Heart right ventricle (tissue), 16 donors: Measurements from ENCODE around the gene SGIP1. TPM values are rescaled to one million over a fixed set of nuclear protein-coding genes. Genes with fewer than 3 reads are reported as not detected.

Experiments used
- ATAC-seq, 8 donors: fragments of 200-7000 bp; cut with Tn5 transposase; one replicate each; pipeline ENCODE4 v1.9.1; 2020; ENCODE audit warnings: mild to moderate bottlenecking in 8 of 8, moderate library complexity in 8 of 8, moderate number of reproducible peaks in 1 of 8
- DNase-seq, 2 donors: peaks; one replicate each; pipeline ENCODE4 v3.0.0-alpha.2; 2020
- H3K27ac ChIP-seq, 10 donors: fragments of 200-600 bp; sonication (generic) in 2 of 10; one replicate each; pipeline versions ENCODE4 v1.5.0 to v1.8.0; 2020 to 2022; ENCODE audit warnings: mild to moderate bottlenecking in 3 of 10
- H3K27me3 ChIP-seq, 7 donors: fragments of 200-600 bp; one replicate each; pipeline ENCODE4 v1.8.0; 2021 to 2022; ENCODE audit warnings: mild to moderate bottlenecking in 2 of 7
- H3K36me3 ChIP-seq, 9 donors: fragments of 200-600 bp; sonication (generic) in 1 of 9; one replicate each; pipeline versions ENCODE4 v1.5.0 to v1.8.0; 2020 to 2022; ENCODE audit warnings: mild to moderate bottlenecking in 2 of 9
- H3K4me1 ChIP-seq, 9 donors: fragments of 200-600 bp; sonication (generic) in 1 of 9; one replicate each; pipeline versions ENCODE4 v1.5.0 to v1.8.0; 2020 to 2022; ENCODE audit warnings: mild to moderate bottlenecking in 4 of 9
- H3K4me3 ChIP-seq, 10 donors: fragments of 200-600 bp; sonication (generic) in 2 of 10; one replicate each; pipeline versions ENCODE4 v1.5.0 to v1.8.0; 2020 to 2022; ENCODE audit warnings: mild to moderate bottlenecking in 7 of 10, moderate library complexity in 2 of 10
- H3K9me3 ChIP-seq, 11 donors: fragments of 200-600 bp in 10 of 11; sonication (generic) in 2 of 11; one replicate each; pipeline versions ENCODE4 v1.5.0 to v1.8.0; 2013 to 2022; ENCODE audit warnings: mild to moderate bottlenecking in 2 of 11, control low read depth in 1 of 11, moderate library complexity in 1 of 11
- WGBS, 2 donors: extraction: QIAGEN DNeasy Blood & Tissue Kit; methylation state at CpG; one replicate each; pipeline ENCODE4 v1.1.7; 2013; ENCODE audit warnings: inconsistent platforms in 1 of 2; 5-methylcytosine and 5-hydroxymethylcytosine counted together
- intact Hi-C, 10 donors: fragments of 100-400 bp; cut with DNase I; formaldehyde crosslinking; loops; one replicate each; pipeline versions ENCODE4 v1.11.1 to v1.14.2; 2022
- polyA plus RNA-seq, 2 donors: library from polyadenylated mRNA; stranded (reverse); fragments of 200-250 nt; gene quantifications; one replicate each; pipeline ENCODE4 v1.2.3, GENCODE V29; 2013
- total RNA-seq, 10 donors: library from RNA; stranded (reverse); fragmentation: NEBNext Ultra II Directional in 3 of 10; extraction: Animal tissue kit (Norgen Biotek cat#: 25700) in 3 of 10; gene quantifications; one replicate each; pipeline versions ENCODE4 v1.2.1 to v1.2.4, GENCODE V29; 2021 to 2023
- TF ChIP-seq, protein P1 (sequence below), 9 donors: fragments of 200-600 bp; sonication (generic) in 2 of 9; IDR thresholded peaks; one replicate each; pipeline versions ENCODE4 v1.5.0 to v1.8.0; 2021 to 2022; ENCODE audit warnings: antibody characterized with exemption in 9 of 9, mild to moderate bottlenecking in 5 of 9, moderate library complexity in 1 of 9
- donor health status: Arrhythmogenic right ventricular cardiomyopathy.
- donor health status: ischemic (EF 13 %, LVEDD 7.1; RV severe dilation, severe dysfunction).
- donor health status: healthy with polysubstance abuse.
- donor health status: DM: no; HTN: yes; CAD: no.
- donor health status: DM: no; HTN: no; CAD: no.
- donor health status: ischemic (EF 25% LVEDD 6.9; RV normal size, moderate dysfunction).
- donor health status: ischemic (EF 25% LVEDD 5.7; RV mildly dilated, moderate dysfunction).
- donor health status: healthy.
- donor health status: DM: yes; HTN: yes; CAD: no.
- donor health status: Ischemic cardiomyopathy.
- donor health status: ischemic (EF 35%, LVEDD 5.7; RV mildly dilated, moderate dysfunction).
- donor health status: nonischemic (EF 11% LVEDD 7.7; RV severe dilation, severe dysfunction).
- donor health status: DM: yes; HTN: yes; CAD: no.
- donor health status: PGD.
- donor health status: ischemic (EF 29% LVEDD 5.4; RV normal size, mild dysfunction).
- donor health status: nonischemic (EF 23%, LVEDD 6.1; RV moderate dilation, normal function).

SGIP1 gene
- total and polyA plus RNA-seq, 12 donors, result 1.6 to 19.6 (median 4.9) TPM

DNA sequence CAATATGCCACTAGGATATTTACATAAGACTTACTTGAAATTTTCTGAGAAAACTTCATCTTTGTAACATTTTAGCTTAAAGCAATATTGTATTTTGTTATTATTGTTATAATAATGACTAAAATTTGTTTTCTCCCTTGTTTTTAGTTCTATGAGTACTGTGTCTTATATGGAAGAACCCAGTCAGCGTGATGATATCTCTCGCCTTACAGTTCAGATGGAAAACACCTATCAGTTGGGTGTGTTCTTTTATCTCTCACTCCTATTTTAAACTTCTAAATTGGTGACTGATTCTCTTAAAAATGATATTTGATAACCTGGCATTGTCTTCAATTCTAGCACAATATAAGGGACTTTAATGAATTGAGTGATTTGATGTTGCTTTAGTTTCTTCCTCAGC lies 236.3 kb downstream of the SGIP1 start:
- Histone ChIP-seq H3K27ac (no peak overlapping the region), H3K4me3 (no peak overlapping the region), H3K36me3 (peaks cover 0 to 17% (median 0%) of the 10 kb centered on the region in 9 donors), H3K9me3 (no peaks in the 10 kb centered on the region), H3K4me1 (peaks cover 0 to under 1% (median 0%) of the 10 kb centered on the region in 9 donors), H3K27me3 (no peaks in the 10 kb centered on the region)
- 95 to 99% methylated on average over 2 of the region's 2 CpGs for WGBS, 2 donors
- ATAC-seq (no peak), DNase-seq (no peak)
- TF ChIP-seq, protein P1, sequence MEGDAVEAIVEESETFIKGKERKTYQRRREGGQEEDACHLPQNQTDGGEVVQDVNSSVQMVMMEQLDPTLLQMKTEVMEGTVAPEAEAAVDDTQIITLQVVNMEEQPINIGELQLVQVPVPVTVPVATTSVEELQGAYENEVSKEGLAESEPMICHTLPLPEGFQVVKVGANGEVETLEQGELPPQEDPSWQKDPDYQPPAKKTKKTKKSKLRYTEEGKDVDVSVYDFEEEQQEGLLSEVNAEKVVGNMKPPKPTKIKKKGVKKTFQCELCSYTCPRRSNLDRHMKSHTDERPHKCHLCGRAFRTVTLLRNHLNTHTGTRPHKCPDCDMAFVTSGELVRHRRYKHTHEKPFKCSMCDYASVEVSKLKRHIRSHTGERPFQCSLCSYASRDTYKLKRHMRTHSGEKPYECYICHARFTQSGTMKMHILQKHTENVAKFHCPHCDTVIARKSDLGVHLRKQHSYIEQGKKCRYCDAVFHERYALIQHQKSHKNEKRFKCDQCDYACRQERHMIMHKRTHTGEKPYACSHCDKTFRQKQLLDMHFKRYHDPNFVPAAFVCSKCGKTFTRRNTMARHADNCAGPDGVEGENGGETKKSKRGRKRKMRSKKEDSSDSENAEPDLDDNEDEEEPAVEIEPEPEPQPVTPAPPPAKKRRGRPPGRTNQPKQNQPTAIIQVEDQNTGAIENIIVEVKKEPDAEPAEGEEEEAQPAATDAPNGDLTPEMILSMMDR (IDR thresholded peaks at IDR 0.05), result no peak
- intact Hi-C loops, result loop anchor here in 1 of 10 donors (10.0 kb wide), 1 partner anchor 125 kb away; no protein-coding TSS in a partner anchor

DNA sequence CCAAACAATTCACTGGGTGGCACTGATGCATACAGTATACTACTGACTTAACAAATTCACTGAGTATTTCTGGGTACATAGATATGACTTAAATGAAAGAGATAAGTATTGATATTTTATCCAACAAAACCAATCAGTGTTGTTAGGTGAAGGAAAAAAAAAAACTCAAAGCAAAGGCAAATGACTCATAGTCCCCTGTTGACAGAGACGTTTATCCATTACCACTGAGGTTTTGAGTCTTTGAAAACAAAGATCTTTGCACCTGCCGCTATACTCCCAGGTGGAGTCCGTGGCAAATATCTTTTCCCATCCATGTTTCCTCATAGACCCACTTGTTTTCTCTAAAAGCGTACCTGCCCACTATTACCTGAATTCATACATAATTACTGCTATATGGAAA lies 236.7 kb downstream of the SGIP1 start:
- no peak for ATAC-seq
- H3K27me3 ChIP-seq, result no peaks in the 10 kb centered on the region
- H3K4me1 ChIP-seq, result no peaks in the 10 kb centered on the region
- 90 to 93% methylated on average over 4 of the region's 4 CpGs for WGBS, 2 donors
- peaks cover 0 to 17% (median 0%) of the 10 kb centered on the region in 9 donors for H3K36me3 ChIP-seq
- no peaks in the 10 kb centered on the region for H3K9me3 ChIP-seq
- TF ChIP-seq, protein P1 (IDR thresholded peaks at IDR 0.05), result no peak
- no peak overlapping the region for H3K27ac ChIP-seq
- no peak overlapping the region for H3K4me3 ChIP-seq
- intact Hi-C loops, result loop anchor here in 1 of 10 donors (10.0 kb wide), 1 partner anchor 124 kb away; no protein-coding TSS in a partner anchor
- no peak for DNase-seq

DNA sequence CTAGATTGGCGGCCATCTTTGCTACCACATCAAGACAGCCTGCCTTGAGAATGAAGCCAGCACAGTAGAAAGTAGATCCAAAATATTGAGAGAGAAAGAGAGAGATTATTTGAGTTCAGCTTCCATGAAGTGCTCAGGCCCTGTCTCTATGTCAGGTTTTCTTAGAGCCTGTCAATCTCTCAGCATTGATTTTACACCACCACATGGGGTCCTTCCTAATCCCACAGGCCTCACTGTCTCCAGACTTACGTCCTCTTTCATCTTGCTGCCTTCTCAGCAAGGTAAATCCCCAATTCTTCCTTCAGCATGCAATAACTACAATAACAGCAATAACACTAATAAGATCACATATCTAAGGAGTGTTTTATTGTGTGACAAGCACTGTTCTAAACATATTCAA lies 239.3 kb downstream of the SGIP1 start:
- H3K4me1 ChIP-seq, result no peaks in the 10 kb centered on the region
- ATAC-seq, result no peak
- H3K36me3 ChIP-seq, result peaks cover 0 to 24% (median 0%) of the 10 kb centered on the region in 9 donors
- 91 to 97% methylated on average over 2 of the region's 2 CpGs for WGBS, 2 donors
- H3K27ac ChIP-seq, result no peak overlapping the region
- DNase-seq, result no peak
- H3K27me3 ChIP-seq, result no peaks in the 10 kb centered on the region
- TF ChIP-seq, protein P1 (IDR thresholded peaks at IDR 0.05), result no peak
- H3K4me3 ChIP-seq, result no peak overlapping the region
- H3K9me3 ChIP-seq, result peaks cover 0 to 1% (median 0%) of the 10 kb centered on the region in 11 donors
- intact Hi-C loops, result loop anchor here in 1 of 10 donors (10.0 kb wide), 1 partner anchor 122 kb away; no protein-coding TSS in a partner anchor

DNA sequence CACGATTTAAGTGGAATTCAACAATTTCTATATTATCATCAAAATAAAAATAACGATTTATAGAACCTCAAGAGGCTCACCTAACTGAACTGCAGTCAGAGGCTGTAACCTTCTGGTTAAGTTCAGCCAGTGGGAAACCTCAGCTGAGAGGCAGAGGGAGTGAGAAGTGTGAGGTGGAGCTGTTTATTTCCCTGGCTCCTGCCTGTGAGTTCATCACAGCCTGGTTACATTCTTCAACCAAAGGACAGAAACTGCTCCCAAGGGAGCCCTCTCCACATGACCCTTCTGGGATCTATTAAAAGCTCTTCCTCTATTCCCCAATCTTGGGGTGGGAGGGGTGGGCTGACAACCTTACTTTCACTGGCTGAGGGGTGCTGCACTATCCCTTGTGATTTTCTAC lies 240.5 kb downstream of the SGIP1 start:
- intact Hi-C loops, result loop anchor here in 1 of 10 donors (10.0 kb wide), 1 partner anchor 120 kb away; no protein-coding TSS in a partner anchor
- TF ChIP-seq, protein P1 (IDR thresholded peaks at IDR 0.05), result no peak
- WGBS, 2 donors, result 77 to 80% methylated on average over 2 of the region's 2 CpGs
- peaks cover 0 to 3% (median 0%) of the 10 kb centered on the region in 11 donors for H3K9me3 ChIP-seq
- DNase-seq (no peak), ATAC-seq (no peak)
- H3K36me3 ChIP-seq, result peaks cover 0 to 32% (median 0%) of the 10 kb centered on the region in 9 donors
- no peak overlapping the region for H3K27ac ChIP-seq
- H3K27me3 ChIP-seq, result no peaks in the 10 kb centered on the region
- no peaks in the 10 kb centered on the region for H3K4me1 ChIP-seq
- no peak overlapping the region for H3K4me3 ChIP-seq
